WI38 (cell line): ENCODE results near the gene FMOD.
"Not testable (repeated sequence)": the region's sequence is repeated elsewhere in the genome, so short reads cannot be mapped to it uniquely, and the experiment has no call there.

ENCODE experiments used
- H3K4me3 ChIP-seq: 2 replicates; pipeline ENCODE4 v1.5.1; 2011; ENCODE audit warnings: low read depth, mild to moderate bottlenecking, control low read depth, low read length
- CTCF ChIP-seq: IDR thresholded peaks from 2 replicates; pipeline ENCODE4 v1.5.1; 2012; ENCODE audit warnings: low read depth, mild to moderate bottlenecking, control low read depth, low read length

The FMOD gene

GRCh38 chr1:203304391-203304918, 46.5 kb downstream of the FMOD start:
- peak overlapping the region; percentile 81; the same call in 1 of the 2 replicates for H3K4me3 ChIP-seq
- no peak for TF ChIP-seq CTCF

GRCh38 chr1:203302894-203303293, 48.0 kb downstream of the FMOD start:
- no peak overlapping the region for H3K4me3 ChIP-seq
- no peak for TF ChIP-seq CTCF

GRCh38 chr1:203302456-203302855, 48.5 kb downstream of the FMOD start:
- no peak overlapping the region for H3K4me3 ChIP-seq
- no peak for TF ChIP-seq CTCF

GRCh38 chr1:203301331-203301668, 49.6 kb downstream of the FMOD start:
- H3K4me3 ChIP-seq = no peak overlapping the region
- TF ChIP-seq CTCF = no peak

GRCh38 chr1:203300441-203301330, 50.2 kb downstream of the FMOD start:
- TF ChIP-seq CTCF = no peak
- no peak overlapping the region for H3K4me3 ChIP-seq

GRCh38 chr1:203299719-203300429, 51.0 kb downstream of the FMOD start:
- not testable (repeated sequence) for H3K4me3 ChIP-seq

GRCh38 chr1:203299169-203299568, 51.8 kb downstream of the FMOD start:
- no peak overlapping the region for H3K4me3 ChIP-seq
- no peak for TF ChIP-seq CTCF
